Endodermal cell (in vitro differentiated cells): ENCODE results near the gene VPS51. TPM values are rescaled to one million over a fixed set of nuclear protein-coding genes. Genes with fewer than 3 reads are reported as not detected.
A peak's percentile ranks its signal among the peaks of the same experiment; 100 is the strongest.
"Not testable (repeated sequence)": the region's sequence is repeated elsewhere in the genome, so short reads cannot be mapped to it uniquely, and the experiment has no call there.

Source experiments
- DNase-seq: peaks from one replicate; pipeline ENCODE4 v3.0.0-alpha.2; 2017
- H3K27ac ChIP-seq: 2 replicates; pipeline ENCODE4 v1.5.1; 2013; ENCODE audit warnings: mild to moderate bottlenecking, low read depth, low read length, moderate library complexity
- H3K27me3 ChIP-seq: 2 replicates; pipeline ENCODE4 v1.6.1; 2013; ENCODE audit warnings: mild to moderate bottlenecking, low read length, moderate library complexity; ENCODE audit not compliant: insufficient read depth, control insufficient read depth, poor library complexity, severe bottlenecking
- H3K36me3 ChIP-seq: 2 replicates; pipeline ENCODE4 v1.7.0; 2013; ENCODE audit warnings: mild to moderate bottlenecking, low read length, moderate library complexity; ENCODE audit not compliant: control insufficient read depth, insufficient read depth
- H3K4me1 ChIP-seq: one replicate; pipeline ENCODE4 v1.7.0; 2013; ENCODE audit warnings: low read length; ENCODE audit not compliant: control insufficient read depth, insufficient read depth
- H3K4me3 ChIP-seq: 2 replicates; pipeline ENCODE4 v1.5.1; 2013; ENCODE audit warnings: mild to moderate bottlenecking, low read length, moderate library complexity
- H3K9ac ChIP-seq: 2 replicates; pipeline ENCODE4 v1.6.1; 2013; ENCODE audit warnings: mild to moderate bottlenecking, low read length, moderate library complexity; ENCODE audit not compliant: poor library complexity, severe bottlenecking; ENCODE audit errors: extremely low read depth
- H3K9me3 ChIP-seq: 2 replicates; pipeline ENCODE4 v1.6.1; 2013; ENCODE audit warnings: mild to moderate bottlenecking, low read length, moderate library complexity; ENCODE audit not compliant: control insufficient read depth
- H3K27ac Mint-ChIP-seq: 2 replicates; pipeline ENCODE4 v1.8.0; 2020; ENCODE audit warnings: mixed read lengths
- H3K27me3 Mint-ChIP-seq: 2 replicates; pipeline ENCODE4 v1.8.0; 2021; ENCODE audit warnings: mild to moderate bottlenecking, mixed read lengths; ENCODE audit not compliant: insufficient read depth
- H3K36me3 Mint-ChIP-seq: 2 replicates; pipeline ENCODE4 v1.8.0; 2020; ENCODE audit warnings: low read depth, mixed read lengths
- H3K4me1 Mint-ChIP-seq: 2 replicates; pipeline ENCODE4 v1.8.0; 2020; ENCODE audit warnings: mixed read lengths
- H3K4me3 Mint-ChIP-seq: 2 replicates; pipeline ENCODE4 v1.8.0; 2020; ENCODE audit warnings: mild to moderate bottlenecking, moderate library complexity, mixed read lengths
- H3K9me3 Mint-ChIP-seq: 2 replicates; pipeline ENCODE4 v1.8.0; 2020; ENCODE audit warnings: mild to moderate bottlenecking, mixed read lengths
- CTCF ChIP-seq: fragments of 200-600 bp; sonication (generic); conservative IDR thresholded peaks from 2 replicates; pipeline ENCODE4 v1.5.0; 2021; ENCODE audit warnings: antibody characterized with exemption, mild to moderate bottlenecking
- WGBS, 2 experiments: methylation state at CpG; one replicate each; pipeline versions ENCODE4 v1.1.5 to v1.1.7; 2013; ENCODE audit warnings: missing lambda C conversion rate in 2 of 2, mixed read lengths in 1 of 2; ENCODE audit not compliant: insufficient coverage in 1 of 2, insufficient read length in 1 of 2; 5-methylcytosine and 5-hydroxymethylcytosine counted together
- total RNA-seq, 2 donors: library from RNA; stranded (reverse); fragmentation: NEBNext Ultra II Directional in 1 of 2; extraction: Animal tissue kit (Norgen Biotek cat#: 25700) in 1 of 2; gene quantifications; 2 replicates in 1 of 2; 3 replicates in 1 of 2; pipeline ENCODE4 v1.2.1, GENCODE V29; 2021

The VPS51 gene
- total RNA-seq, 2 donors from 2014 or later: 107 to 113 TPM

DNA sequence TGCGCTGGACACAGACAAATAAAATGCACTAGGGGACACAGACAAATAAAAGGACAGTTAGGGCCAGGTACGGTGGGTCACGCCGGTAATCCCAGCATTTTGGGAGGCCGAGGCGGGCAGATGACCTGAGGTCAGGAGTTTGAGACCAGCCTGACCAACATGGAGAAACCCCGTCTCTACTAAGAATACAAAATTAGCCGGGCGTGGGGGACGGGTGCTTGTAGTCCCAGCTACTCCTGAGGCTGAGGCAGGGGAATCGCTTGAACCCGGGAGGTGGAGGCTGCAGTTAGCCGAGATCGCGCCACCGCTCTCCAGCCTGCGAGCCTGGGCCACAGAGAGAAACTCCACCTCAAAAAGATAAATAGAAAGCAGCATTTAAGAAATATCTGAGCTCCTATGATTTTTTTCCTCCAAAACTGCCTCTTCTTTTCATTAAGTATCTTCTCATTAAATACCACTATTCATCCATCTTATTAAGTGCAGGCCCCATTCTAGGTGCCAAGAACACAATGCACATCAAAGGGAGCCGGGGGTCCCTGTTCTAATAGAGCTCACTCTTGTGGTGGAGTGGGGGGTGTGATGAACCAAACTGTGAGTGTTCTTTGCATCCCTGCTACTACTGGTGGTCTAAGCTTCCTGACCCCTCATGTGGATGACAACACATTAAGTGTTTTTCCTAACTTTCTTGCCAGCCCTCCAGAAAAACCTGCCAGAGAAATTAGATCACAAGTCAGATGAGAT is 22.3 kb downstream of the VPS51 start:
- 87 to 89% methylated on average over 17 to 18 of the region's 18 CpGs for WGBS, 2 experiments
- H3K4me1 ChIP-seq: peaks cover 5% of the 10 kb centered on the region
- Mint-ChIP-seq H3K27ac (peak overlapping the region; percentile 89), H3K4me3 (peak overlapping the region; percentile 75), H3K9me3 (no peaks in the 10 kb centered on the region), H3K4me1 (peaks cover 12% of the 10 kb centered on the region), H3K36me3 (peaks cover 33% of the 10 kb centered on the region), H3K27me3 (no peaks in the 10 kb centered on the region)
- peak; percentile 43 for DNase-seq
- H3K4me3 ChIP-seq: peak overlapping the region; percentile 85
- H3K9me3 ChIP-seq: no peaks in the 10 kb centered on the region
- H3K9ac ChIP-seq: no peak overlapping the region
- H3K27me3 ChIP-seq: no peaks in the 10 kb centered on the region
- peak overlapping the region; percentile 41 for H3K27ac ChIP-seq
- H3K36me3 ChIP-seq: peaks cover 61% of the 10 kb centered on the region
- TF ChIP-seq CTCF: no peak

- not testable (repeated sequence) for H3K4me3 Mint-ChIP-seq, H3K27ac ChIP-seq
Measured at GRCh38 chr11:65118891-65119669, 23.1 kb downstream of the VPS51 start.

DNA sequence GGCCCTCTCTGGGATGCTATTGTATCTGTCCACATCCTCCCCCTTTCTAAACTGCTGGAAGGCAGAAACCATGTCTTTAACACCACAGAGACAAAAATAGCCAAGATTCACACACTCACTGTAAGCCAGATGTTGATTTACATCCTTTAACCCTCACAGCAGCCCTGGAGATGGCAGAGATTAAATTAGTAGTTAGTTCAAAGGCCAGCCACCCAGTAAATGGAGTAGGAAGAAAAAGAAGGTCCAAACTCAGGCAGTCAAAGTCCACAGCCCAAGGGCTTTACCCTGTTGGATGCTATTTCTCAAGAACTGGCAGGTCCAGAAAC is 23.6 kb downstream of the VPS51 start:
- H3K4me1 Mint-ChIP-seq: peaks cover 9% of the 10 kb centered on the region
- no peaks in the 10 kb centered on the region for H3K9me3 Mint-ChIP-seq
- peak overlapping the region; percentile 70 for H3K27ac Mint-ChIP-seq
- Histone ChIP-seq H3K27me3 (no peaks in the 10 kb centered on the region), H3K4me1 (peaks cover 5% of the 10 kb centered on the region), H3K9me3 (no peaks in the 10 kb centered on the region), H3K9ac (no peak overlapping the region), H3K4me3 (no peak overlapping the region), H3K27ac (no peak overlapping the region), H3K36me3 (peaks cover 60% of the 10 kb centered on the region)
- DNase-seq: no peak
- no peaks in the 10 kb centered on the region for H3K27me3 Mint-ChIP-seq
- H3K36me3 Mint-ChIP-seq: peaks cover 33% of the 10 kb centered on the region
- peak overlapping the region; percentile 98 for H3K4me3 Mint-ChIP-seq
- no peak for TF ChIP-seq CTCF

More at GRCh38 chr11:65118891-65119669, 23.1 kb downstream of the VPS51 start:
- peaks cover 60% of the 10 kb centered on the region for H3K36me3 ChIP-seq
- H3K27me3 ChIP-seq, H3K27me3 Mint-ChIP-seq, H3K9me3 Mint-ChIP-seq, DNase-seq, H3K9ac ChIP-seq, H3K4me1 Mint-ChIP-seq, H3K4me1 ChIP-seq, H3K4me3 ChIP-seq, H3K9me3 ChIP-seq: not testable (repeated sequence)
- Mint-ChIP-seq H3K36me3 (peaks cover 33% of the 10 kb centered on the region), H3K27ac (peak overlapping the region; percentile 75)
- WGBS, 2 experiments: 94 to 97% methylated on average over 9 to 18 of the region's 18 CpGs
